HK-2 (cell line): ENCODE data around the gene TRIM68.

Experiments
- DNase-seq: peaks from one replicate; pipeline ENCODE4 v3.0.0-alpha.2; 2018; ENCODE audit not compliant: unreplicated experiment

TRIM68 gene

DNA sequence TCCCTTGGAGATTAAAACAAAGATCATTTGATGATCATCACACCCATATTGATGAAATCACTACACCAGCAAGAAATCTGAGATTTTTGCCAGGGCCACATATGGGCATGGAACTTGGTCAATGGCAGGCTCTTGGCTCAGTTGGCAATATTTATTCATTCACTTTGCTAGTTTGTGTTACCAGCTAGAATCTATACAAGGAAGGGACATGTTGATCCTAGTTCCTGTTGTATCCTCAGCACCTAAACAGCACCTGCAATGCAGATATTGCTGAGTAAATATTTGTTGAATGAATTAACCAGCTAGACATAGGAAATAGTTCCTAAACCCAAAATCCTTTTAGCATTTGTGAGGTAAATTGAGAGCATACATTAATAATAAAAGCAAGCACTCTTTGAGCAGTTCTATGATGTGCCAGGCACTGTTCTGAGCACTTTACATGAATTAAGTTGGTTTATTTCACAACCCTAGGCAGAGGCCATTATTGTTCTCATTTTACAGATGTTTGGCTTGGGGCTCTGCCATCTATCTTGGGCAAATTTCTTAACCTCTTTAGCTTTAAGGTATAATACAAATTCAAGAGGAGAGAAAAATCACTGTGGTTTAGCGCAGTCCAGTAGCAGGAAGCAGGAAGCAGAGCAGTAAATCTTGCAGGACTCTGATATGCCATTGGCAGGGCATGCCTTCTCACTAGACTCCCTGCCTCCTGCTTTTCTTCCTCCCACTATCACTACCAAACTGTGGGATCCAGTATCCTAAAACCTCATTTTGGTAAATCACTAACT lies 1.6 kb downstream of the TRIM68 start:
- DNase-seq = no peak

DNA sequence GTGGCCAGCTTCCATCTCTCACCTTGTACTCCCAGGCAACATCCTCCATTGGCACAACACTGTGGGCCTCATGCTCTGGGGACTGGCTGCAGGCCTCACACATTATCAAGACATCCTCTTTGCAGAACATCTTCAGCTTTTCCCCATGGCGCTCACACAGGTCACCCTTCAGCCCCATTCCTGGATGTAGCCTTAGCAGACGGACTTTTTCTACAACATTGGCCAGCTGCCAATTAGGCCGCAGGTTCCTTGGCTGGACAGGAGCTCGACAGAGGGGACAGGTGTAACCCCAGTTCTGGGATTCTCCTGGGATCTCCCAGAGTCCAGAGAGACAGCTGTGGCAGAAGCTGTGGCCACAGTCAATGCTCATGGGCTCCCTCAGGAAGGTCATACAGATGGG lies 3.0 kb downstream of the TRIM68 start:
- DNase-seq = no peak

DNA sequence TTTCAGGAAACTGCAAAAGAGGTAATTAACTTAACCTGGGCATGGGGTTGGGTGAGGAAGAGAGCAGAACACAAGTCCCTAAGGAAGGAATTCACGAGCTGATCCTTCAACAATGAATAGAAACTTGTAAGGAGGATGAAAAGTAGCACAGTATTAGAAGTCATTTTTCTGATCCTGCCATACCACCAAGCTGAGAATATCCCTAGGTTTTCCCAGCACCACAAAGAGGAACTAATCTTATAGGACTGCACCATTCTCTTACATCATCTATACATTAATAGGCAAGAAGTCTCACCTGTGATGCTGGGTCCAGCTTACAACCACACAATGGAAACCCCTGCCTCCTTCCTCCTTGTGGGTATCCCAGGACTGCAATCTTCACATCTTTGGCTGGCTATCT lies 14.3 kb downstream of the TRIM68 start, which contains the start of gene OR52I1:
Gene OR52I1, plus strand, starts transcription at position 301 of the 400 bp plus-strand sequence. Its CDS starts 0 bp downstream, at position 301.
- no peak for DNase-seq

DNA sequence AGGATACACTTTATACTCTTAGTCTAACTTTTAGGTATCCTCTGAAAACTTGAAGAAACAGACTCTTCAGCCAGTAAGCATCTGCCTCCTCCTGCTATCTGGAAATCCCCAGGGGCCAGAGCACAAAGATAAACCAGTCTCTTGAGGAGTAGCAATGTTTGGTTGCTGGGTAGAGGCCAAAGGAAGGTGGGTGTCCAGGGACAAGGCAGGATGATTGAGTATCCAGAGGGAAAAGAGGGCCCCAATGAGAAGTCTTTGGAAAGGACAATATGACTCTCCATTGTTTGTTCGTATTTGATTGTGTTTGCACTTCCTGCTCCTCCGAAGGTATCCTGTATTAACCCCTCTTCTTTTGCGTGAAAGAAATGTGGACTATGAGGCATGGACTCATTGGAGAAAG lies 19.0 kb downstream of the TRIM68 start:
- DNase-seq = no peak

DNA sequence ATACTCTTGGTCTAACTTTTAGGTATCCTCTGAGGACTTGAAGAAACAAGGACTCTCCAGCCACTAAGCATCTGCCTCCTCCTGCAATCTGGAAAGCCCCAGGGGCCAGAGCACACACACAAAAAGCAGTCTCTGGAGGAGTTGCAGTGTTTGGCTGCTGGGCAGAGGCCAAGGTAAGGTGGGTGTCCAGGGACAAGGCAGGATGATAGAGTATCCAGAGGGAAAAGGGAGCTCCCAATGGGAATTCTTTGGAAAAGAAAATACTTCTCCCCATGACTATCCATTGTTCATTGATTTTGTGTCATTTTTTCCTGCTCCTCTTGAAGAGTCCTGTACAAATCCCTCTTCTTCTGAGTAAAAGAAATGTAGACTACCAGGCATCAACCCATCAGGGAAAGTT lies 26.6 kb downstream of the TRIM68 start, which contains the start of gene OR52I2:
Gene OR52I2, plus strand, starts transcription at position 301 of the 400 bp plus-strand sequence.
- DNase-seq = no peak

DNA sequence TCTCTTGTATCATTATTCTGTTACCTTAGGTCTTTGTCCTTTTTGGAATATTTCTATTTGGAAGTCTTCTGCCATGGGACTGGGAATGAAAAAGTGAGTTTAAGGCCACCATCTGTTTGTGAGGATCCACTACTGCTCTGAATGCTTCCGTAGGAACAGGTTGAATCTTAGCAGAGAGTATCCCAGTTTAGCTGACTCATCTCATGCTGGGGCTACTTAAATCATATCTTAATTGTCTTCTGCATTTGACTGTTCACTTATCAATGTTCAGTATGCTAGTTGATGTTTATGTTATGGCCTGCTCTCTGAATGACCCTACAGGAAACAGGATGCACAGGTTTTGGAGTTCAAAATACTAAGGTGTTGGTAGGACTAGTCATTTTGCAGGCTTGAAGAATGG lies 27.9 kb downstream of the TRIM68 start:
- no peak for DNase-seq

DNA sequence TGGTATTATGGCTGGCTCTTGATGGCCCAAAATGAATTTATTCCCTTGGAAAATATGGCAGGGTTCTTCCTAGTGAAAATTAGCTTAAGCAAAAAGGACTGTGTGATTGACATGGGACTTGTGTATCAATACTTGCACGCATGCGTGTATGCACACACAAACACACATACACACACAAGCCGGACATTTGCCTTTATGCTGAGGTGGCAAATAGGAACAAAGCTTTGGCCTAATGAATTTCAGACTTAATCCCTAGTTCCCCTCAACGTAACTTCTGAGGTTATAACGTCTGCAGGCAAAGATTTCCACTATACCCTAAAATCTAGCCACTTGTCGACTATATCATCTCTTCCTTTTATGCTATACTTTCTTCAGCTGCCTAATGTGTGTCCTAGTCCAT lies 29.4 kb downstream of the TRIM68 start:
- no peak for DNase-seq

DNA sequence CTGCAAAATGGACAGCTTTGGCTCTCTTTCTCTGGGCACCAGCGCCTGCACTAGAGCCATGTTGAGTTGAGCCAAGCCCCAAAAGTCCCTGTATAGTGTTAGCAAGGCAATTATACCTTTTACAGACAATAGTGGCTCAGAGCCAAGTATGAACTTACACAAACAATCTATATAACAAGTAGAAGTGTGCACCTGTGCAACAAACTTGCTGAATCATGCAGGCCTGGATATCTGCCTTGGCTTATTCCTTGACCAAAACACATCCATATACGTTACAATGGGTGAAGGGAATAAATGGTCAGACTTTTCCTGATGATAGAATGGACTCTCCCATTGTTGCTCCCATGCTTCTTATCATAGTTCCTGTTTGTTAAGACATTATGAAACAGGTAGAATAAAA lies 30.3 kb downstream of the TRIM68 start:
- DNase-seq = no peak

DNA sequence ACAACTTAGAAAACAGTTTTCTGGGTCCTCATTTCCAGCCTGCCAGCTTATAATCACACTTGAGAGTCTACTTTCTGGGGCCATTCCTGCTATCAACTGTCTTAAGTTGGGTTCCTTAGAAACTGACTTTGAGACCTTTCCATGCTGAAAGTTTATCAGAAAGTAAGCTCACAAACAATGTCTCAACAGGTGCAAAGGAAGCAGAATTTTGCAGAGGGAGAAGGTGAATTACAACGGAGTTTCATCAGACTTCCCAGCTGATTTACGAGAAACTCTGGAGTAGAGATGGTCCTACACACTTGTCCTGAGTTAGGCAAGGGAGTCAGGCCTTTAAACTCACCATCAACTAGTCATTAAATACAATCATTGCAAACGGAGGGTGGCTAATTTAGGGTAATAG lies 31.2 kb downstream of the TRIM68 start:
- no peak for DNase-seq

DNA sequence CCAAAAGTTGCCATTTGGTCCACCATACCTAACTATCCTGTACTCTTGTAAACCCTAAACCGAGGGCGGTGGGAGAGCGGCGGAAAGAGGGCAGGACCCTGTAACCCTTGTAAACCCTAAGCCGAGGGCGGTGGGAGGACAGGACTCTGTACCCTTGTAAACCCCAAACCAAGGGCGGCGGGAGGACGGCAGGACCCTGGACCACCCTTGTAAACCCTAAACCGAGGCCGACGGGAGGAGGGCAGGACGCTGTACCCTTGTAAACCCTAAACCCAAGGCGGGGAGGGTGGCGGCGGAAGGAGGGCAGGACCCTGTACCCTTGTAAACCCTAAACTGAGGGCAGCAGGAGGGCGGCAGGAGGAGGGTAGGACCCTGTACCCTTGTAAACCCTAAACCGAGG lies 39.0 kb downstream of the TRIM68 start:
- DNase-seq = no peak

DNA sequence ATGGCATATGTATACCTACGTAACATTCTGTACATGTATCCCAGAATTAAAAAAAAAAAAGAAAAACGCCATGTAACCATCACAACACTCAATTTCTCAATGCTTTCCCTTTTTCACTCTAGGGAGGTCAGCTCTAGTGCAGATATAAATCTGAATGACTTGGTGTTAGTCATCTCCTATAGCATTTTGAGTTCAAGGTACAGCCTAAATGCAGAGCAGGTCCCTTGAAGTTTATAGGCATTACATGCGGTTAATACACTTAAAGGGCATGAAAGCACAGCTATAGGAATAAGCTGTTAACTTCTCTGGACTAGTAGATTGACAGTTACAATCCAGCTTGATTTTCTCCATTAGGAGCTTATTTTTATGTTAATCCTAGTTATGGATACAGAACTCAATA lies 42.7 kb downstream of the TRIM68 start:
- DNase-seq = no peak

DNA sequence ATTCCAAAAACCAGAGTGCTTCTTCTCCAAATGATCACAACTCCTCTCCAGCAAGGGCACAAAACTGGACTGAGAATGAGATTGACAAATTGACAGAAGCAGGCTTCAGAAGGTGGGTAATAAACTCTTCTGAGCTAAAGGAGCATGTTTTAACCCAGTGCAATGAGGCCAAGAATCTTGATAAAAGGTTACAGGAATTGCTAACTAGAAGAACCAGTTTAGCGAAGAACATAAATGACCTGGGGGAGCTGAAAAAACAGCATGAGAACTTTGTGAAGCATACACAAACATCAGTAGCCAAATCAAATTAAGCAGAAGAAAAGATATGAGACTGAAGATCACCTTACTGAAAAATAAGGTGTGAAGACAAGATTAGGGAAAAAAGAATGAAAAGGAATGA lies 47.6 kb downstream of the TRIM68 start:
- no peak for DNase-seq

DNA sequence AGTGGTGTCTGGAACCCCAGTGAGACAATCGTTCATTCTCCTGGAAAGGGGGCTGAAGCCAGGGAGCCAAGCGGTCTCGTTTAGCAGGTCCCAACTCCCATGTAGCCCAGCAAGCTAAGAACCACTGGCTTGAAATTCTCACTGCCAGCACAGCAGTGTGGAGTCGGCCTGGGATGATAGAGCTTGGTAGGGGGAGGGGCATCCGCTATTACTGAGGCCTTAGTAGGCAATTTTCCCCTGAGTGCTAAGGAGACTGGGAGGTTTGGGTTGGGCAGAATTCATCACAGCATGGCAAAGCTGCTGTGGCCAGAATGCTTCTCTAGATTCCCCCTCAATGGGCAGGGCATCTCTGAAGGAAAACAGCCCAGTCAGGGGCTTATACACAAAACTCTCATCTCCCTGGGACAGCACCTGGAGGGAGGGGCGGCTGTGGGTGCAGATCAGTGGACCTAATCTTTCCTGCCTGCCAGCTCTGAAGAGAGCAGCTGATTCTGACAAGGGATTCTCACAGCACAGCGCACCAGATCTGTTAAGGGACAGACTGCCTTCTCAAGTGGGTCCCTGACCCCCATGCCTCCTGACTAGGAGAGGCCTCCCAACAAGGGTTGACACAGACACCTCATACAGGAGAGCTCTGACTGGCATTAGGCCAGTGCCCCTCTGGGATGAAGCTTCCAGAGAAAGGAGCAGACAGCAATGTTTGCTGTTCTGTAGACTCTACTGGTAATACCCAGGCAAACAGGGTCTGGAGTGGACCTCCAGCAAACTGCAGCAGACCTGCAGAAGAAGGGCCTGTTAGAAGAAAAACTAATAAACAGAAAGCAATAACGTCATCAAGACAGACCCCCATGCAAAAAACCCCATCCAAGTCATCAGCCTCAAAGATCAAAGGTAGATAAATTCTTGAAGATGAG lies 48.2 kb downstream of the TRIM68 start:
- DNase-seq = no peak

DNA sequence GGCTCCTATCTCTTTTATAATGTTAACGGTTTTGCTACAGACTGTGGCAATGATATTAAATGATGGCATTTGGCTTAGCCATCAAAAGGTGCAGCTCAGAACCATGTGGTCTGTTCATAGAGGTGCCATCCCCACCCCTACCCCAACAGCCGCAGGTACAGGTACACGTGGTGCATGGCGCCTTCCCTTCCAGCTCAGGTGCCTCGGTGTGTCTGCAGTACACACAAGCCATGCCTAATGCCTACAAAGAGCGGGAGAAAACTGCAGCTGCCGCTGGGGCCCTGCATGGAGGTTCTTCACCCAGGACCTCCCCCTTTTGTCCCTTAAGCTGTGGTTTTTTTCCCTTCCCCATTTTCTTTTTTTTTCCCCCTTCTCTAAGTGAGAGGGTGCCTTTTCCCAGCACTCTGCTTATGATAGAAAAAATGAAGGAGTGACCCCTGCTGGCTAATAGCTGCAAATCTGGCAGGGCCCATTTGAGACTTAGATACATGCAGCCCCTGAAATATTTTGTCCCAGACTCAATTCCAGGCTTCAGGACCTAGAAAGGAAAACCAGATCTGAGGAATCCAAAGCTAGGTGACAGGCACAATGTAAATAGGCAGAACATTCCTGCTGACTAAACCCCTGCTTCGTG lies 56.6 kb downstream of the TRIM68 start:
- no peak for DNase-seq
